ENCODE results near the gene ZCCHC7. TPM values are rescaled to one million over a fixed set of nuclear protein-coding genes. Genes with fewer than 3 reads are reported as not detected.

Gene ZCCHC7
- total and polyA plus RNA-seq, 4 donors, result 7.7 to 28.0 (median 12.6) TPM

GRCh38 chr9:37362430-37362829, 242.1 kb downstream of the ZCCHC7 start:
- no peak overlapping the region for H3K27ac ChIP-seq (ENCODE audit: low read depth in 1 of 2, low read length in 1 of 2)
- no peaks in the 10 kb centered on the region for H3K9me3 ChIP-seq (ENCODE audit: control insufficient read depth in 4 of 4, insufficient read depth in 3 of 4, low read length in 3 of 4)
- no peak overlapping the region for H3K9ac ChIP-seq (ENCODE audit: insufficient read depth in 1 of 2, low read length in 2 of 2)
- no peaks in the 10 kb centered on the region for H3K27me3 ChIP-seq (ENCODE audit: control insufficient read depth in 3 of 3, insufficient read depth in 3 of 3, low read length in 2 of 3)
- no peak for TF ChIP-seq CTCF (IDR thresholded peaks at IDR 0.05; ENCODE audit: control extremely low read depth, extremely low read depth)
- WGBS, 2 donors, result 90 to 96% methylated on average over 4 of the region's 4 CpGs
- H3K36me3 ChIP-seq (ENCODE audit: control insufficient read depth in 4 of 4, insufficient read depth in 4 of 4, low read length in 4 of 4), result peaks cover 0 to 1% (median 0%) of the 10 kb centered on the region in 4 donors
- H3K4me1 ChIP-seq (ENCODE audit: control insufficient read depth in 5 of 5, insufficient read depth in 5 of 5, low read length in 5 of 5), result no peaks in the 10 kb centered on the region
- no peak overlapping the region for H3K4me3 ChIP-seq
- DNase-seq, result no peak
- ATAC-seq (ENCODE audit: insufficient read depth, low FRiP score), result no peak

- Histone ChIP-seq H3K36me3 (ENCODE audit: control insufficient read depth in 4 of 4, insufficient read depth in 4 of 4, low read length in 4 of 4) (peaks cover 0 to 1% (median 0%) of the 10 kb centered on the region in 4 donors), H3K4me3 (no peak overlapping the region), H3K27me3 (ENCODE audit: control insufficient read depth in 3 of 3, insufficient read depth in 3 of 3, low read length in 2 of 3) (no peaks in the 10 kb centered on the region), H3K9ac (ENCODE audit: insufficient read depth in 1 of 2, low read length in 2 of 2) (no peak overlapping the region), H3K4me1 (ENCODE audit: control insufficient read depth in 5 of 5, insufficient read depth in 5 of 5, low read length in 5 of 5) (no peaks in the 10 kb centered on the region), H3K27ac (ENCODE audit: low read depth in 1 of 2, low read length in 1 of 2) (no peak overlapping the region), H3K9me3 (ENCODE audit: control insufficient read depth in 4 of 4, insufficient read depth in 3 of 4, low read length in 3 of 4) (no peaks in the 10 kb centered on the region)
- DNase-seq (no peak), ATAC-seq (ENCODE audit: insufficient read depth, low FRiP score) (no peak)
- TF ChIP-seq CTCF (IDR thresholded peaks at IDR 0.05; ENCODE audit: control extremely low read depth, extremely low read depth), result no peak
- WGBS, 2 donors, result 94 to 97% methylated on average over 4 of the region's 4 CpGs
These were observed 242.8 kb downstream of the ZCCHC7 start for GRCh38 chr9:37363124-37363523.

GRCh38 chr9:37364136-37364535, 243.8 kb downstream of the ZCCHC7 start:
- 88% methylated on average over 4 of the region's 4 CpGs for WGBS, 2 donors

More at GRCh38 chr9:37364136-37364535, 243.8 kb downstream of the ZCCHC7 start:
- H3K4me1 ChIP-seq (ENCODE audit: control insufficient read depth in 5 of 5, insufficient read depth in 5 of 5, low read length in 5 of 5), result no peaks in the 10 kb centered on the region
- DNase-seq (no peak), ATAC-seq (ENCODE audit: insufficient read depth, low FRiP score) (no peak)
- H3K4me3 ChIP-seq, result no peak overlapping the region
- no peaks in the 10 kb centered on the region for H3K27me3 ChIP-seq (ENCODE audit: control insufficient read depth in 3 of 3, insufficient read depth in 3 of 3, low read length in 2 of 3)
- H3K36me3 ChIP-seq (ENCODE audit: control insufficient read depth in 4 of 4, insufficient read depth in 4 of 4, low read length in 4 of 4), result no peaks in the 10 kb centered on the region
- H3K9me3 ChIP-seq (ENCODE audit: control insufficient read depth in 4 of 4, insufficient read depth in 3 of 4, low read length in 3 of 4), result no peaks in the 10 kb centered on the region
- no peak overlapping the region for H3K27ac ChIP-seq (ENCODE audit: low read depth in 1 of 2, low read length in 1 of 2)
- H3K9ac ChIP-seq (ENCODE audit: insufficient read depth in 1 of 2, low read length in 2 of 2), result no peak overlapping the region
- no peak for TF ChIP-seq CTCF (IDR thresholded peaks at IDR 0.05; ENCODE audit: control extremely low read depth, extremely low read depth)

Measured in lung (tissue), 12 donors.